B cell (primary cell): Measurements from ENCODE around the gene KSR2. TPM values are rescaled to one million over a fixed set of nuclear protein-coding genes. Genes with fewer than 3 reads are reported as not detected.

Experiments used
- ATAC-seq: fragments of 200-7000 bp; cut with Tn5 transposase; one replicate; pipeline ENCODE4 v1.10.0; 2021; ENCODE audit warnings: low read depth, mild to moderate bottlenecking, moderate number of reproducible peaks, moderate library complexity
- CTCF ChIA-PET: fragments of 350-600 bp; sonication (Branson Sonifier 250); formaldehyde crosslinking; loops from one replicate; lab custom pipeline; 2021; ENCODE audit warnings: antibody characterized with exemption, inconsistent platforms; lab: Charles Lee
- POLR2A ChIA-PET: fragments of 350-600 bp; sonication (Branson Sonifier 250); formaldehyde crosslinking; loops from one replicate; lab custom pipeline; 2021; ENCODE audit warnings: antibody characterized with exemption; lab: Charles Lee
- DNase-seq: peaks from one replicate; pipeline ENCODE4 v3.0.0; 2013
- H2AFZ ChIP-seq: 2 replicates; pipeline ENCODE4 v1.6.1; 2012; ENCODE audit warnings: mild to moderate bottlenecking, low read depth, low read length; ENCODE audit not compliant: insufficient read depth, poor library complexity, severe bottlenecking
- H3K27ac ChIP-seq, 2 donors: 1 replicate in 1 of 2; 2 replicates in 1 of 2; pipeline ENCODE4 v1.5.1; 2012 to 2013; ENCODE audit warnings: low read length in 2 of 2, mild to moderate bottlenecking in 2 of 2, moderate library complexity in 1 of 2
- H3K27me3 ChIP-seq, 4 experiments: fragments of 200-600 bp in 1 of 4; sonication (generic) in 1 of 4; replicated peaks in 1 of 4; 1 replicate in 2 of 4; 2 replicates in 2 of 4; pipeline versions ENCODE4 v1.6.1 to v1.7.0; 2013 to 2016; ENCODE audit warnings: low read length in 3 of 4, mild to moderate bottlenecking in 2 of 4, mixed read lengths in 1 of 4, moderate library complexity in 1 of 4; ENCODE audit not compliant: insufficient read depth in 4 of 4, control insufficient read depth in 3 of 4; ENCODE audit errors: control extremely low read depth in 1 of 4
- H3K36me3 ChIP-seq, 2 experiments: replicated peaks in 1 of 2; 1 replicate in 1 of 2; 2 replicates in 1 of 2; pipeline versions ENCODE4 v1.6.1 to v1.7.1; 2013; ENCODE audit warnings: low read length in 1 of 2; ENCODE audit not compliant: insufficient read depth in 2 of 2, control insufficient read depth in 1 of 2; ENCODE audit errors: control extremely low read depth in 1 of 2, extremely low read depth in 1 of 2
- H3K4me1 ChIP-seq, 2 donors: fragments of 200-600 bp in 1 of 2; sonication (generic) in 1 of 2; 1 replicate in 1 of 2; 2 replicates in 1 of 2; pipeline versions ENCODE4 v1.5.1 to v1.6.1; 2013 to 2017; ENCODE audit warnings: low read length in 2 of 2; ENCODE audit not compliant: control insufficient read depth in 2 of 2, insufficient read depth in 2 of 2
- H3K4me2 ChIP-seq: replicated peaks from 2 replicates; pipeline ENCODE3; 2012; ENCODE audit warnings: mild to moderate bottlenecking, low read depth, low read length; ENCODE audit not compliant: poor library complexity, severe bottlenecking
- H3K4me3 ChIP-seq, 5 experiments: fragments of 200-600 bp in 1 of 5; sonication (generic) in 1 of 5; 1 replicate in 3 of 5; 2 replicates in 2 of 5; pipeline versions ENCODE4 v1.5.1 to v1.7.0; 2011 to 2016; ENCODE audit warnings: low read length in 4 of 5, mild to moderate bottlenecking in 4 of 5, low read depth in 2 of 5, control low read depth in 1 of 5, moderate library complexity in 1 of 5; ENCODE audit not compliant: insufficient read depth in 1 of 5; ENCODE audit errors: control extremely low read depth in 1 of 5, extremely low read depth in 1 of 5
- H3K79me2 ChIP-seq: fragments of 200-600 bp; sonication (generic); one replicate; pipeline ENCODE4 v1.6.0; 2016; ENCODE audit warnings: low read length; ENCODE audit not compliant: control insufficient read depth, insufficient read depth
- H3K9ac ChIP-seq: fragments of 200-600 bp; sonication (generic); 2 replicates; pipeline ENCODE4 v1.6.1; 2017; ENCODE audit warnings: mild to moderate bottlenecking, low read length, moderate library complexity
- H3K9me3 ChIP-seq, 3 donors: one replicate each; pipeline versions ENCODE4 v1.6.1 to v1.7.1; 2013; ENCODE audit warnings: low read length in 2 of 3; ENCODE audit not compliant: control insufficient read depth in 2 of 3, insufficient read depth in 1 of 3; ENCODE audit errors: control extremely low read depth in 1 of 3
- H4K20me1 ChIP-seq: 2 replicates; pipeline ENCODE4 v1.6.0; 2012; ENCODE audit warnings: mild to moderate bottlenecking, low read length; ENCODE audit not compliant: insufficient read depth, control insufficient read depth, poor library complexity, severe bottlenecking
- H3K27ac Mint-ChIP-seq: one replicate; pipeline ENCODE4 v1.8.0; 2021; ENCODE audit warnings: mixed read lengths
- H3K27me3 Mint-ChIP-seq: one replicate; pipeline ENCODE4 v1.8.0; 2021; ENCODE audit warnings: mixed read lengths
- H3K4me1 Mint-ChIP-seq: one replicate; pipeline ENCODE4 v1.8.0; 2021; ENCODE audit warnings: mixed read lengths
- H3K4me3 Mint-ChIP-seq: one replicate; pipeline ENCODE4 v1.8.0; 2021; ENCODE audit warnings: mixed read lengths
- H3K9me3 Mint-ChIP-seq: one replicate; pipeline ENCODE4 v1.8.0; 2022; ENCODE audit warnings: mixed read lengths; ENCODE audit not compliant: insufficient read depth
- CTCF ChIP-seq: fragments of 200-600 bp; IDR thresholded peaks from one replicate; pipeline ENCODE4 v1.8.0; 2022; ENCODE audit warnings: antibody characterized with exemption, mild to moderate bottlenecking
- EZH2 ChIP-seq: IDR thresholded peaks from 2 replicates; pipeline ENCODE4 v1.6.1; 2012; ENCODE audit warnings: borderline replicate concordance, low read depth, mild to moderate bottlenecking, moderate library complexity, low read length; ENCODE audit not compliant: insufficient read depth, poor library complexity, severe bottlenecking
- WGBS: methylation state at CpG from one replicate; pipeline ENCODE4 v1.1.5; 2013; ENCODE audit warnings: missing lambda C conversion rate; ENCODE audit not compliant: insufficient coverage; 5-methylcytosine and 5-hydroxymethylcytosine counted together
- intact Hi-C: fragments of 100-400 bp; cut with micrococcal nuclease; formaldehyde crosslinking; loops from one replicate; pipeline ENCODE4 v1.10.0; 2022
- polyA plus RNA-seq: library from polyadenylated mRNA; depleted of rRNA; stranded (reverse); fragments of >200 nt; gene quantifications from 2 replicates; pipeline ENCODE4 v1.2.3, GENCODE V29; 2012
- total RNA-seq, 2 donors: library from RNA; stranded (reverse); fragments of 120-200 nt in 1 of 2; gene quantifications; 1 replicate in 1 of 2; 2 replicates in 1 of 2; pipeline versions ENCODE4 v1.2.3 to v1.2.4, GENCODE V29; 2013 to 2022

KSR2 gene
- total and polyA plus RNA-seq, 2 donors (not counting 1 experiment from before 2014, with no cell fraction given): not detected

GRCh38 chr12:117514016-117514415, 454.8 kb downstream of the KSR2 start:
- CTCF ChIA-PET: no interaction called here
- no peak overlapping the region for H3K4me3 ChIP-seq
- Mint-ChIP-seq H3K9me3 (no peaks in the 10 kb centered on the region), H3K4me3 (no peak overlapping the region), H3K4me1 (no peaks in the 10 kb centered on the region), H3K27ac (no peak overlapping the region), H3K27me3 (peaks cover 3% of the 10 kb centered on the region)
- TF ChIP-seq EZH2 (no peak), CTCF (no peak)
- no peaks in the 10 kb centered on the region for H3K4me1 ChIP-seq
- WGBS: no CpG with 5 or more reads among the region's 5 CpGs
- POLR2A ChIA-PET: no interaction called here
- no peaks in the 10 kb centered on the region for H3K79me2 ChIP-seq
- H2AFZ ChIP-seq: no peak overlapping the region
- H3K27ac ChIP-seq: no peak overlapping the region
- no peaks in the 10 kb centered on the region for H3K9me3 ChIP-seq
- peaks cover 0 to 4% (median 1%) of the 10 kb centered on the region in 4 experiments for H3K27me3 ChIP-seq
- no peaks in the 10 kb centered on the region for H4K20me1 ChIP-seq
- intact Hi-C loops: no loop called here
- DNase-seq (no peak), ATAC-seq (no peak)
- no peak overlapping the region for H3K4me2 ChIP-seq
- H3K36me3 ChIP-seq: no peaks in the 10 kb centered on the region
- no peak overlapping the region for H3K9ac ChIP-seq

DNA sequence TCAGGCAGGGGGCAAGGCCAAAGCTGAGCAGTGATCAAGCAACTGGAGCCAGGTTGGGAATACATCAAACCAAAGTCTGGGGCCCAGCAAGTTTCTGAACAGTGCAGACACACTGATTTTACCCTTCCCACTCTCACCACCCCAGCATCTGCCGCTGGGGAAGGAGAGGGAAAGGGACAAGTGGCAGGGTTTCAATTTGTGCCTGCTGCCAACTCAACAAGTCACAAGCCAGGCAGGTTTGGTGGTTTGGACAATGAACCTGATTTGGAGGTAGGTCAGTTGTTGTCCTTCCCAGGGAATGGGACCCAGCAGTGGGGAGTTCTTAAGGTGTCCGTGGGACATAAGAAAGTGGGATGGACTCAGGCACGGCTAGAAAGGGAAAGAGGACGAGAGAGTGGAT, 455.4 kb downstream of the KSR2 start:
- no peaks in the 10 kb centered on the region for H3K79me2 ChIP-seq
- H3K4me3 ChIP-seq: no peak overlapping the region
- Mint-ChIP-seq H3K4me1 (no peaks in the 10 kb centered on the region), H3K27ac (no peak overlapping the region), H3K4me3 (no peak overlapping the region), H3K9me3 (no peaks in the 10 kb centered on the region), H3K27me3 (peaks cover 3% of the 10 kb centered on the region)
- H2AFZ ChIP-seq: no peak overlapping the region
- no peak overlapping the region for H3K4me2 ChIP-seq
- H3K9ac ChIP-seq: no peak overlapping the region
- no peaks in the 10 kb centered on the region for H3K36me3 ChIP-seq
- no peaks in the 10 kb centered on the region for H4K20me1 ChIP-seq
- ChIA-PET CTCF (no interaction called here), POLR2A (no interaction called here)
- H3K9me3 ChIP-seq: no peaks in the 10 kb centered on the region
- no peaks in the 10 kb centered on the region for H3K4me1 ChIP-seq
- no peak for ATAC-seq
- H3K27ac ChIP-seq: no peak overlapping the region
- 100% methylated on average over 3 of the region's 4 CpGs for WGBS
- H3K27me3 ChIP-seq: peaks cover 0 to 4% (median 1%) of the 10 kb centered on the region in 4 experiments
- intact Hi-C loops: no loop called here
- no peak for TF ChIP-seq EZH2
- no peak for TF ChIP-seq CTCF
- no peak for DNase-seq
